Body of pancreas (tissue), 4 donors: Measurements from ENCODE around the gene MBTPS1.

ENCODE experiments used
- POLR2A ChIP-seq, 3 donors: fragments of 450-650 bp; IDR thresholded peaks; one replicate each; pipeline ENCODE4 v1.6.1; 2016; ENCODE audit warnings: antibody characterized with exemption in 3 of 3, mild to moderate bottlenecking in 2 of 3
- TF ChIP-seq, protein P1 (sequence below), 7 experiments: fragments of 450-650 bp in 4 of 7; fragments of 200-600 bp in 3 of 7; sonication (generic) in 3 of 7; IDR thresholded peaks; one replicate each; pipeline ENCODE4 v1.5.1; 2016 to 2019; ENCODE audit warnings: antibody characterized with exemption in 7 of 7

DNA sequence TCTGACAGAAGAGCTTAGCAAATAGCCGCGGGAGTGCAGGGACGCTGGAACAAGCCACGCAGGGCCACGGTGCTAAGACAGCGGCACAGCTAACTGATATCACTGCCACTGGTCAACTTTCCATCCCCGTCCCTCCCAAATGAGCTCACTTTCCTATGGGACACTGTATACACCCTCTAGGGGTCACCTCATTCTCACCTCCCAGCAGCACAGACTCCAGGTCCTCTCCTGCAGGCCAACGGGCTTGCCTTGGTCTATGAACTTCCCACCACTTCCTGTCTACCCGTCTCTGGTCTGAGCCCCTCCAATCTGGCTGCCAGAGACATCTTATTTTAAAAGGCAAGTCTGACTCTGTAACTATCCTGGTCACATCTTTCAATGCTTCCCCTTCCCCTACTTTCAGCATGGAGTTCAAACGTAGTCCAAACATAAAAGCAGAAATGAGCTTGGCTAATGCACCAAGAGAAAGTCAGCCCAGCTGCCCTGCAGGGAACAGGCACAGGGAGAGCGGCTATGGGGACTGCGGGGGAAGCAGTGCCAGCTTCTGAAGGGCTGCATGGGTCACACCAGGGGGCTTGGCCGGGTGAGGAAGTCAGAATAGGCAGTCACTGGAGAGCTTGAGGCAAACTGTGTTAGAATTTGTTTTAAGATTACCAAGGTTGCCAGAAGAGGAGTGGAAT lies 47.8 kb downstream of the MBTPS1 start:
- no peak for TF ChIP-seq POLR2A (IDR thresholded peaks at IDR 0.05)
- TF ChIP-seq, protein P1, sequence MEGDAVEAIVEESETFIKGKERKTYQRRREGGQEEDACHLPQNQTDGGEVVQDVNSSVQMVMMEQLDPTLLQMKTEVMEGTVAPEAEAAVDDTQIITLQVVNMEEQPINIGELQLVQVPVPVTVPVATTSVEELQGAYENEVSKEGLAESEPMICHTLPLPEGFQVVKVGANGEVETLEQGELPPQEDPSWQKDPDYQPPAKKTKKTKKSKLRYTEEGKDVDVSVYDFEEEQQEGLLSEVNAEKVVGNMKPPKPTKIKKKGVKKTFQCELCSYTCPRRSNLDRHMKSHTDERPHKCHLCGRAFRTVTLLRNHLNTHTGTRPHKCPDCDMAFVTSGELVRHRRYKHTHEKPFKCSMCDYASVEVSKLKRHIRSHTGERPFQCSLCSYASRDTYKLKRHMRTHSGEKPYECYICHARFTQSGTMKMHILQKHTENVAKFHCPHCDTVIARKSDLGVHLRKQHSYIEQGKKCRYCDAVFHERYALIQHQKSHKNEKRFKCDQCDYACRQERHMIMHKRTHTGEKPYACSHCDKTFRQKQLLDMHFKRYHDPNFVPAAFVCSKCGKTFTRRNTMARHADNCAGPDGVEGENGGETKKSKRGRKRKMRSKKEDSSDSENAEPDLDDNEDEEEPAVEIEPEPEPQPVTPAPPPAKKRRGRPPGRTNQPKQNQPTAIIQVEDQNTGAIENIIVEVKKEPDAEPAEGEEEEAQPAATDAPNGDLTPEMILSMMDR (IDR thresholded peaks at IDR 0.05) = no peak
